Stimulated activated CD8-positive, alpha-beta memory T cell treated with anti-CD3 and anti-CD28 coated beads, Interleukin-15, amount 100 ng/mL, for 1 hour (primary cell): ENCODE results near the gene LTB4R2.
"Not testable (repeated sequence)": the region's sequence is repeated elsewhere in the genome, so short reads cannot be mapped to it uniquely, and the experiment has no call there.

Source experiments
- DNase-seq: peaks from one replicate; pipeline ENCODE4 v3.0.0-alpha.2; 2020; ENCODE audit warnings: low read depth

The LTB4R2 gene

DNA sequence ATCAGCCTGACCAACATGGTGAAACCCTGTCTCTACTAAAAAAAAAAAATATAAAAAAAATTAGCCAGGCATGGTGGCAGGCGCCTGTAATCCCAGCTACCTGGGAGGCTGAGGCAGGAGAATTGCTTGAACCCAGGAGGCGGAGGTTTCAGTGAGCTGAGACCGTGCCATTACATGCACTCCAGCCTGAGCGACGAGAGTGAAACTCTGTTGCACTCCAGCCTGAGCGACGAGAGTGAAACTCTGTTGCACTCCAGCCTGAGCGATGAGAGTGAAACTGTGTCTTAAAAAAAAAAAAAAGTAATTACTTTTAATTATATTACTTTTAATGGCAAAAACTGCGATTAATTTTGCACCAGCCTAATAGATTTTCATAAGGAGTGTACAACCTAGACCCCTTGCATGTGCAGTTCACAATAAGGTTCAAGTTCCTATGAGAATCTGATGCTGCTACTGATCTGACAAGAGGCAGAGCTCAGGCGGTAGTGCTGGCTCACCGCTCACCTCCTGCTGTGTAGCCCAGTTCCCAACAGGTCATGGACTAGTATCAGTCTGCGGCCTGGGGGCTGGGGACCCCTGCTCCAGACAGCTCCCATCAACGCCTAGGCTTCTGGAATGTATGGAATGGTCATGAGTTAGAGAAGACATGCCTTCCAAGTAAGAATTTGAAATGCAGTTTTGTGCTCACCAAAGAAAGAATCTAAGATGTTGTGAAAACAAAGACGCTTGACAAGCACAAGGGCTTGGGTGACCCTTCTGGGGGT is 11.5 kb downstream of the LTB4R2 start:
- DNase-seq, result no peak

GRCh38 chr14:24322672-24323071 is 12.7 kb downstream of the LTB4R2 start:
- no peak for DNase-seq

DNA sequence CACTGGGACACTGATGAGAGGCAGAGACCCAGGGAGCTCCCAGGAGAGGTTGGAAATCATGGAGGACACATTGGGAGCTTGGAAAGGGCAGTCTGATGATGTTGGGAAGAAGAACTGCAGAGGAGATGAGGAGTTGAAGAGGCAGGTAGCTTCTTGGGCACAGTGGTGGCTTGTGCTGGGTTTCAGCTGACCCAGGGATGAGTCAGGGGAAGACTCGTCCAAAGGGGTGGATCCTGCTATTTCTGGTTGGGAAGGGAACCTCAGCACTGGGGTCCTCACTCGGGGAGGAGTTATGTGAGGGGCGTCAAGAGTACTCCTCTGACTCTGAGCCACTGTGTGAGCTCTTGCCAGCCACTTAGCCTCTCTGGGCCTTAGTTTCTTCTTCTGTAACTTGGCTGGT is 13.4 kb downstream of the LTB4R2 start:
- no peak for DNase-seq

DNA sequence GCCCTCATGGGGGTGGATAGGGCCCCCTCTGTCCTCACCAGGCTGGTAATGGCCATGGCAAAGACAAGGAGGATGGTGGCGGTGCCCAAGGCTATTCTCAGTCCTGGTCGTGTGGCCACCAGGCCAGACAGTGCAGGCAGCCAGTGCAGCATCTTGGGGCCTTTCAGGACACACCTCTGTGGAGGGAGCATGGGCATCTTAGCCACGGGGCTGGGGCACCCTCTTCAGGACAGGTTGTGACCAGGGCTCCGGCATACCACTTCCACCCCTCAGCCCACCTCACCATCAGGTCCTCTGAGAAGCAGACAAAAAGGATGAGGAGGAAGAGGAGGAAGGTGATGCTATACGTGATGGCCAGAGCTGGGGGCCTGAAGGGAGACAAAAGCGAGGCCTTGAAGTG is 14.1 kb downstream of the LTB4R2 start:
- DNase-seq, result no peak

DNA sequence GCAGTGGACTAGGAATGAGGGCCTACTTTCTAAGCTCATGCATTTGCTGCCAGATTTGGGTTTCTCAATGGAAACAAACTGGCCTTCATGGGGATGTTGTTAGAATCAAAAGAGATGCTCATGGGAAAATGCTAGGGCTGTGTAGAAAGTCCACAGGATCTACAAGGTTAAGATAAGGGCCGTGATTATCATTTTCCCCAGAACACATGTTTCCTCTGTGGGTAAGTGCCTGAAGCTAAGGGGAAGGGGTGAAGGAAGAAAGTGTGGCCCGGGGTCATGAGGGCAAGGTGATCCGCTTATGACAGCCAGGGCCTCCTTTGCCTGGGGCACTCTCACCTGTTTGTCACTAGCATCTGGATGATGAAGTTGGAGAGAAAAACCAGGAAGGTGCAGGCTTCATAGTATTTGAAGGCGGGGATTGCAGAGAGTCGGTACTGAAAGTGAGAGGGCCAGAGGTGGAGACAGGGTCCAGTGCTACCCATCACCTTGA is 15.1 kb downstream of the LTB4R2 start:
- no peak for DNase-seq

GRCh38 chr14:24325963-24326362 is 16.0 kb downstream of the LTB4R2 start:
- DNase-seq, result no peak

DNA sequence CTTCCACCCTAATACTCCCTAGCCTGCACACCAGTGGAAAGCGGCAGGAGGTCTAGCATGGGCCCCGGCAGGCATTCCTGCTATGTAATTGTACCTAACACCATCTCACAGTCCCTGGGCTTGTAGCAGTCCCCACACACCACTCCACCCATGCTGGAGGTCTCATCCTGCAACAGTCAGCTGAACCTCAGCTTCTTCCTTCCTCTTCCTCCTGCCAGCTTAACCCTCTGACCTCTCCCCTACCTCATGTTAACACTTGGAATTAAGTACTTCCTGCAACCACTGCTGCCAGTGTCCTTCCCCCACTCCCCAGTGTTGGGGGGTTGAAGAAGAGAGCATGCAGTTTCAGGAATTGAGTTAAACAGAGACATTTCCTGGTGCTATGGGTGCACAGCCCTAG is 17.4 kb downstream of the LTB4R2 start:
- DNase-seq, result no peak

DNA sequence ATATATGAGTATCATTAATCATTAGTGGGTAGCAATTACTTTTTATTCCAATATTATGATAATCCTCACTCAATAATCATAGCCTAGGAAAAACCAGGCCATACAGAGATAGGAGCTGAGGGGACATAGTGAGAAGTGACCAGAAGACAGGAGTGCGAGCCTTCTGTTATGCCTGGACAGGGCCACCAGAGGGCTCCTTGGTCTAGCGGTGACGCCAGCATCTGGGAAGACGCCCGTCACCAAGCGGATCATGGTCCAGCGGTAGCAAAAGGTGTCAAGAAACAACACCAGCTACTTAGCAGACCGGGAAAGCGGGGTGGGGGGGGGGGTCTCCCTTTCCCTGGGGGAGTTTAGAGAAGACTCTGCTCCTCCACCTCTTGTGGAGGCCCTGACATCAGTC is 18.0 kb downstream of the LTB4R2 start:
- DNase-seq, result not testable (repeated sequence)

DNA sequence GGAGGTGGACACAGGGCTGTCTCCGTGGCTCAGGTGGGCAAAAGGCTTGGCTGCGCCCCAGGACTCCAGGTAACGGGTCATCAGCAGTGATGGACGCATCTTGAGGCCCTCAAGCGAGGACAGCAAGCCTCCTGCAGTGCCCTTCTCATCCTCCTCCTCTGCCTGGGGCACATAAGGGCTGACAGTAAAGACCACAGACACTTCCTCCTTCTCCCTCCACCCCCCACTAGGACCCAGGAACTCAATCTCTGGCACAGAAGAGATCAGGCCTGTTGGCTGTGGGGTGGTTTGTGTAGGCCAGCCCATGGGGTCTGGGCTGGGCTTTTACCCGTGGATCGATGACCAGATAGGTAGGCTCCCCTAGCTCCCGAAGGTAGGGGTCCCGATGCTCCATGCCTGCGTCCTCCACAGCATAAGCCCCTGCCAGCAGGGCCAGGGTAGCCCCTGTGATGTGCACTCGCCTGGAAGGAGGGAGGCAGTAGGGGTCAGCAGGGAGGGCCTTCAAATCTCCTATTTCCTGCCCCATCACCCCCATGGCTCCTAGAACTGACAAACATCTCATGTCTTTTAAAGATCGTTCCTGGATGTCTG is 19.2 kb downstream of the LTB4R2 start:
- DNase-seq, result no peak

- DNase-seq, result no peak
Observed at GRCh38 chr14:24329736-24330135, 19.8 kb downstream of the LTB4R2 start.

GRCh38 chr14:24330973-24331674 is 21.2 kb downstream of the LTB4R2 start:
- DNase-seq, result no peak

- DNase-seq, result no peak
Observed at GRCh38 chr14:24331731-24332267, 21.9 kb downstream of the LTB4R2 start.

DNA sequence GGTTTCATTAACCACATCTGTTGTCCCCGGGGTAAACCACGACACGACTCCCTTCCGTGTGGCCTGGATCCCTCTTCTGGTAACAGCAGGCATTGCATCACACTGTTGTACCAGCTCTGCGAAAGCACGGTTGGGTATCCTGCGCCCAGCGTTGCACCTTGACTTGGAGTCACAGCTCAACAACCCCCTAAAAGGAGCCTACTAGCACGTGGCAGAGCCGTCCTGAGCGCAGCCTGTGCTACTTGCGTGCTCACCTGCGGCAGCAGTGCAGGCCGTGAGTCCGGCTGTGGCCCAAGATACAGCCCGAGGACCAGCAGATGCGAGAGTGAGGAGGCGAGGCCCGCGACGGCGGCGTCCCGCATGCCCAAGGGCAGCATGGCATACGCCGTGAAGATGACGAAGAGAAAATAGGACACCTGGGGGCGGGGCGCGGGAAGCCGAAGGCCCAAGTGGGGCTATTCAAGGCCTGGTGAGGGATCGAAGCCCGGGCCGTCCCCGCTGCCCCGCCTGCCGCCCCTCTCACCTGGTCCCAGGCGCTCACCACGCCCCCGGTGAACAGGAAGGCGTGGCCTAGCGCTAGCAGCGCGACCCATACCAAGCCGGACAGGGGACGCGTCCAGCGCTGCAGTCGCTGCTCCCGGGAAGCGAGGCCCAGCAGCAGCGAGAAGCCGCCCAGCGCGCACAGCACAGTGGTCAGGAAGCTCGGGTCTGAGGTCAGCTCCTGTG is 22.5 kb downstream of the LTB4R2 start:
- DNase-seq, result peak; percentile 68

DNA sequence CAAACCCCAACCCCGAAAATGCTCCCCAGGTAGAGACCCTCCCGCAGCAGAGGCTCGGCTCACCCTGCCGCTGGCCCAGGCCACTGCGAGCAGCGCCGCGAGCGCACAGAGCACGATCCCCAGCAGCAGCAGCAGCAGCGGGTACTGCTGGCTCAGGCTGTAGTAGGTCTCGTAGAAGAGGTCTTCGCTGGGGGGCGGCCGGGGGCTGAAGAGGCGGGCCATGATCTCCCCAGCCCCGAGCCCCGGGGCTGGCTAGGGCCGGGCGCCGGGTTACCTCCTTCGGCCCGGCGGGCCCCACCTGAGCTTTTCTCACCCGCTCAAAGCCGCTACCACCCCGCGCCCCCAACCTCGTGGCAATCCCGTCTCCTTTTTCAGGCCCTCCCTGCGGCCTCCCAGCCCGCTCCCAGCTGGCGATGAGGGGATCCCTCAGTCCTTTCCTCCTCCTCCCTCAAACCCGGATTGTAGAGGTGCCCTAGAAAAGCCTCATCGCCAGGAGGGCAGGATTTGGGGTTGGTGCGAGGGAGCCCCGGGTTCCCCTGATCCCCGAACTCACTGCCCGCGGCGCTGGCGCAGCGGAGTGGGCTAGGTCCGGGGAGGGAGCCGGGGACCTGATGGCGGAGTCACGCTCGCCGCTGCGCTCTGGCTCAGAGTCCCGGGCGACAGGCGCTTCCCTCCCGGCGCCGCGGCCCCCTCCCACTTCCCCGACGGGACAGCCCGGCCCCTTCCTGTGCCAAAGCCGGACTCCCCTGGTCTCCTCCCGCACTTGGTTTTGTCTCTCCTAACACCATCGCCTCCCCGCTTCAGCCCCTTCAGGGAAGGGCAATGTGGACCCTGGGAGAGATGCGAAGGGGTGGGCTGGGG is 24.7 kb downstream of the LTB4R2 start, which contains the start of gene ADCY4:
Gene ADCY4, minus strand, starts transcription at position 641 of the 861 bp plus-strand sequence. Its CDS starts 419 bp downstream, at position 222.
- no peak for DNase-seq

DNA sequence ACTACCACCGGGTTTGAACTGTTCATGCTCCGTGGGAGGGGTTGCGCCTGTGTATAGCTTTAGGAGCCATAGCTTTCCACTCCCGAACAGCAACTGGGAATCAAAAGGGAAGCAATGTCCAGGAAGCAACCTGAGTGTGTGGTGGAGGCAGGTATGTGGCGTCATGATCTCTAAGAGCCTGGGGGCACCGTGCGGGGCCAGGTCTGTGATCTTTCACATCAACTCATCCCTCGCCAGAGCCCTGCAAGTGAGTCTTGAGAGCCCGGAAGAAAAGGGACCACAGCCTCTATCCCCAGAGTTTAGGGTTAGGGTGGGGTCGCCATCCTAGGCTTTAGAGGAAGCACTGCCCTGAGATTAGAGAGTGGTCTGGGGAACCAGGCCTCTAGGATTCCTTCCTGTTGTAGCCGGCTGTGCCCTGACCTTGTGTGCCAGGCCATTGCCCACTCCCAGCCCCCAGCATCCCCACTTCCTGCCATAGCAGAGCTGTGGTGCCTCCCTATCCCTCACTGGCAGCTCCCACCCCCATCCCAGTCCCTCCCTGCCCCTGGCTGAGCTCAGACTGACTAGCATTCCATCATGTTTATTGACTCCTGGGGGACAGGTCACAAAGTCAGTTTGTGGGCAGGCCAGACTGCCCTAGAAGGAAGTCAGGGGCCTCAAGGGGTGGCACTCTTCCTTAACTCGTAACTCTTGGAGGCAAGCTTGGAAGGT is 25.7 kb downstream of the LTB4R2 start:
- DNase-seq, result no peak

DNA sequence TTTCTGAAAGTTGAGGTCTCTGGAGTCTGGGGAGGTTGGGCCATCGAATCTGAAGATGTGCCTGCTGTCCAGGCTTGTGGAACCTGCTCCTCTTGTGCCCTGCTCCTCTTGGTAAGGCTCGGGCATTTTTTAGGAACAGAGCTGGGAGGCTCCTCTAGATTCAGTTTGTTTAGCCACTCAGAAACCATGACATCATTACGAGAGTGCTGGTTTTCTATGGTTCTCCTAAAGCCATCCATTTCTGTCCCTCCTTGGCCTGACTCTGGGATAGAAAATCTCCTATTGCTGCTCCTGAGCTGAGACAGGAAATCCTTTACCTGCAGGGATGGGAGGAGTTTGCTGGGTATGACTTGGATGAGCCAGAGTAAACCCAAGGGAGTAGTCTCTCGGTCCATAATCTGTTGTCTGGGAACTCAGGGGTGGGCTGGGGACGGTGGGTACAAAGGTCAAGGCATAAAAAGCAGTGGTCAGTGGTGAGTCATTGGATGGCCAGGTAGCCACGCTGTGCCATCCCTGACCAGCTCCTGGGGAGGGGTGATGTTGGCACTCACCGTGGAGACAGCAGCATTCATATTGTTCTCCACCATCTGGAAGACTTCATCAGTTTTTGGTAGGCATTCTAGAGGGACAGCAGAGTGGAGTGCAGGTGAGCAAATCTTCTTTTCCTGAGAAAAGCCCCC is 27.3 kb downstream of the LTB4R2 start:
- DNase-seq, result no peak

GRCh38 chr14:24337824-24338175 is 27.9 kb downstream of the LTB4R2 start:
- DNase-seq, result no peak

DNA sequence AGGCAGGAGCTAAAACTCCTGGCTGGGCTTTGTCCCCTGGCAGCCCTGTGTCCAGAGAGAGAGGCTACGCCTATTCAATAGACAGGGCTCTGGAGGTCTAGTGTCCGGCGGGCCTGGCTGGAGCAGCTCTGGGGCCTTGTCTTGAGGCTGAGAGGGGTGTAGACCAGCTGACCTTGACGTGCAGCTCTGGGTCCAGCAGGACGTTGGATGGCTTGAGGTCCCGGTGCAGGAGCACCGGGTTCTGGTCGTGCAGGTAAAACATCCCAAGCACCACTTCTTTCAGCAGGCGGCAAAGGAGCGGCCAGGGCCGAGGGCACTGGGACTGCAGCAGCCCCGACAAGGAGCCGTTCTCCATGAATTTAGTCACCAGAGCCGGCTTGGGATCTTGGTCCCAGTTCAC is 28.9 kb downstream of the LTB4R2 start:
- no peak for DNase-seq

- DNase-seq, result peak; percentile 50
Observed at GRCh38 chr14:24339284-24340151, 29.6 kb downstream of the LTB4R2 start, which contains the start of gene RIPK3. Gene RIPK3 (minus strand): TSS chr14:24339991. CDS start chr14:24339826, 165 bp downstream.
